ENCODE measurements around the gene NDUFA13. TPM values are rescaled to one million over a fixed set of nuclear protein-coding genes. Genes with fewer than 3 reads are reported as not detected.

Gene NDUFA13
- total RNA-seq, 1 experiment from 2014 or later: 203 TPM

DNA sequence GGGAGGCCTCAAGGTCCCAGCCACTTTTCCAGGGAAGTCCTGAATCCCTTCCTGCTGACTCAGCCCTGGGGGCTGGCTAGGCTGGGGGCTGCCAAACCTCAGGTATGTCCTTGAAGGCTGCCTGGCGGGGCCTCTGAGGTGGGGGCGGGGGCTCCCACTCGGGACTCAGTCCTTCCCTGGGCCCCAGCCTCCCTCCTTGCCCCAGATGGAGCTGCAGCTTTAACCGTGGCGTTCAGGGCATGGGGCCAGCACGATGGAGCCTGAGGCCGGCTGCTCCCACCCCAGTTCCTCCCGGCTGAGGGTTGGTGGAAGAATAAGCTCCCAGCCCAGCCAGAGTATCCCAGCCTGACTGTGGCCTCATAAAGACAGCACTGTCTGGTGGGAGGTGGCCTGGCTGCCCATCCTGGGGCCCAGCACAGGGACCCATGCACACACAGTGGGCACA is 34.5 kb downstream of the NDUFA13 start:
- H3K4me3 ChIP-seq: no peak overlapping the region
- H3K36me3 ChIP-seq (ENCODE audit: low read depth): no peaks in the 10 kb centered on the region
- POLR2A ChIA-PET (ENCODE audit: unreplicated experiment): no interaction called here
- no peak overlapping the region for H2AFZ ChIP-seq
- no peak overlapping the region for H3K27ac ChIP-seq
- H3K4me2 ChIP-seq: no peak overlapping the region
- CTCF ChIA-PET: no interaction called here
- peaks cover 22% of the 10 kb centered on the region for H3F3A ChIP-seq (ENCODE audit: insufficient read depth, low read depth)
- H3K4me1 ChIP-seq (replicated peaks; ENCODE audit: insufficient read depth): peaks cover 11% of the 10 kb centered on the region
- no peaks in the 10 kb centered on the region for H3K79me2 ChIP-seq (ENCODE audit: low read depth)
- no peak for DNase-seq
- no peaks in the 10 kb centered on the region for H4K20me1 ChIP-seq (ENCODE audit: insufficient read depth)
- no peaks in the 10 kb centered on the region for H3K27me3 ChIP-seq (ENCODE audit: insufficient read depth, low read depth)
- intact Hi-C loops (cut with micrococcal nuclease; ENCODE audit: unreplicated experiment): loop anchor here (5.0 kb wide), 1 partner anchor 92 kb away; the partner anchor contains the start of gene GMIP
- BruUV-seq (replicated peaks): no TSS peak
- no peaks in the 10 kb centered on the region for H3K9me2 ChIP-seq (ENCODE audit: insufficient read depth)
- H3K9me3 ChIP-seq (ENCODE audit: insufficient read depth, low read depth): no peaks in the 10 kb centered on the region
- TF ChIP-seq, protein P1, sequence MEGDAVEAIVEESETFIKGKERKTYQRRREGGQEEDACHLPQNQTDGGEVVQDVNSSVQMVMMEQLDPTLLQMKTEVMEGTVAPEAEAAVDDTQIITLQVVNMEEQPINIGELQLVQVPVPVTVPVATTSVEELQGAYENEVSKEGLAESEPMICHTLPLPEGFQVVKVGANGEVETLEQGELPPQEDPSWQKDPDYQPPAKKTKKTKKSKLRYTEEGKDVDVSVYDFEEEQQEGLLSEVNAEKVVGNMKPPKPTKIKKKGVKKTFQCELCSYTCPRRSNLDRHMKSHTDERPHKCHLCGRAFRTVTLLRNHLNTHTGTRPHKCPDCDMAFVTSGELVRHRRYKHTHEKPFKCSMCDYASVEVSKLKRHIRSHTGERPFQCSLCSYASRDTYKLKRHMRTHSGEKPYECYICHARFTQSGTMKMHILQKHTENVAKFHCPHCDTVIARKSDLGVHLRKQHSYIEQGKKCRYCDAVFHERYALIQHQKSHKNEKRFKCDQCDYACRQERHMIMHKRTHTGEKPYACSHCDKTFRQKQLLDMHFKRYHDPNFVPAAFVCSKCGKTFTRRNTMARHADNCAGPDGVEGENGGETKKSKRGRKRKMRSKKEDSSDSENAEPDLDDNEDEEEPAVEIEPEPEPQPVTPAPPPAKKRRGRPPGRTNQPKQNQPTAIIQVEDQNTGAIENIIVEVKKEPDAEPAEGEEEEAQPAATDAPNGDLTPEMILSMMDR (conservative IDR thresholded peaks at IDR 0.05): no peak
- no peak for TF ChIP-seq EZH2 (IDR thresholded peaks at IDR 0.05; ENCODE audit: low read depth)

DNA sequence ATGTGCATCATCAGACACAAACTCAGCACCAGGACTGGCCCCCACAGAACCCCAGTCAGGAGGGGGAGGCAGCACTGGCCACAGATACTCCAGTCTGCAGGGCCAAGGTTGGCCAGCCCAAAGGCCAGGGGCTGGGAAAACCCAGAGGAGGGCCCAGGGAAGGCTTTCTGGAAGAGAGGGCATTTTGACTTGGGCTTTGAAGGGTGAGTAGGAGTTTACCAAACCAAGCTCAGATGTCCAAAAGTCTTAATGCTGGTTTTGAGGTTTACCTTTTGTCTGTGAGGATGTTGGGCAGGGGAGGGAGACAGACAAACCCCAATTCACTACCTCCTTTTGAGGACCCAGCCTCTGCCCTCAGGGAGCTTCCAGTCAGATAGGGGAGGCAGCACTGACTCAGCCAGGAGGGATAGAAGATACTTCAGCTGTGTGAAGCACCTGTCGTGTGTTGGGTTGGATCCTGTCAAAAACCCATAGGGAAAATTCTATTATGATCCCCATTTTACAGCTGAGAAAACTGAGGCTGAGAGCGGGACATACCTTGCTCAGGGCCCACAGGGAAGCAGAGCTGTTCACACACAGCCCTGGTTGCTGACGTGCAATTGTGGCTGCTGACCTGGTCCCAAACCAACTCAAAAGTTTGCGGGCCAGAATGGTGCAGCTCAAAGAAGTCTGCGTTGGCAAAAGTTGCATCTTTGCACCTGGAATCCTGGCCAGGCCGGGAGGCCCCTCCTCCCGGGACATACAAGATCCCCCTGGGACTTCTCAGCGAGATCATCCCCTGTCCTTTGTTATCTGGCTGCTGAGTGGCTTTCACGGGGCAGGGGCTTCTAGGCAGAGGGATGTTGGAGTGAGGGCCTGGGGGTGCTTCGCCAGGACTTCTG is 35.2 kb downstream of the NDUFA13 start:
- CTCF ChIA-PET: interaction anchor here (0.9 kb wide), 1 partner anchor 77 kb away, joined by 3 read pairs; the partner anchor contains the start of gene LPAR2

DNA sequence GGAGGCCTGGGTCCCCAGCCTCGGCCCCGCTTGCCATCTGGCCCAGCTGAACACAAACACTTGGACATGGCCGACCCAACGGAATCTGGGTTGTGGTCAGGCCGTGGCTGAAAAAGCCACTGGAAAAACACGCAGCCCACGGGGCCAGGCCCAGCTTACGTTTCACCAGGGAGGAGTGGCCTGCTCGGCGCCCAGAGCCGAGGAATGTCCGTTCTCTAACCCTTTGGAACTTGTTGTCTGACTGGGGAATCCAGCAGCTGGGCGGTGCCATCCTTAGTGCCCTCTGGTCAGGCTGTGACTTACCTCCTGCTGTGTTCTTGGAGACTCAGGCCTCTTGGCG is 35.8 kb downstream of the NDUFA13 start:
- intact Hi-C loops (cut with micrococcal nuclease; ENCODE audit: unreplicated experiment): loop anchor here (5.0 kb wide), 1 partner anchor 90 kb away; the partner anchor contains the start of gene GMIP
- no peak overlapping the region for H2AFZ ChIP-seq
- H4K20me1 ChIP-seq (ENCODE audit: insufficient read depth): no peaks in the 10 kb centered on the region
- BruUV-seq (replicated peaks): no TSS peak
- no peaks in the 10 kb centered on the region for H3K9me3 ChIP-seq (ENCODE audit: insufficient read depth, low read depth)
- no peaks in the 10 kb centered on the region for H3K9me2 ChIP-seq (ENCODE audit: insufficient read depth)
- no peak overlapping the region for H3K4me3 ChIP-seq
- peaks cover 3% of the 10 kb centered on the region; the same call in 1 of the 2 replicates for H3K4me1 ChIP-seq (replicated peaks; ENCODE audit: insufficient read depth)
- POLR2A ChIA-PET (ENCODE audit: unreplicated experiment): no interaction called here
- TF ChIP-seq, protein P1 (conservative IDR thresholded peaks at IDR 0.05): no peak
- TF ChIP-seq EZH2 (IDR thresholded peaks at IDR 0.05; ENCODE audit: low read depth): no peak
- peaks cover 22% of the 10 kb centered on the region for H3F3A ChIP-seq (ENCODE audit: insufficient read depth, low read depth)
- no peak overlapping the region for H3K4me2 ChIP-seq
- DNase-seq: peak in 1 of 2 experiments; percentile 29
- CTCF ChIA-PET: interaction anchor here (0.9 kb wide), 1 partner anchor 77 kb away, joined by 3 read pairs; the partner anchor contains the start of gene LPAR2
- H3K79me2 ChIP-seq (ENCODE audit: low read depth): no peaks in the 10 kb centered on the region
- no peak overlapping the region for H3K27ac ChIP-seq
- H3K36me3 ChIP-seq (ENCODE audit: low read depth): no peaks in the 10 kb centered on the region
- no peaks in the 10 kb centered on the region for H3K27me3 ChIP-seq (ENCODE audit: insufficient read depth, low read depth)

More for the DNA sequence above, 35.2 kb downstream of the NDUFA13 start:
- H3K4me2 ChIP-seq: no peak overlapping the region
- H3F3A ChIP-seq (ENCODE audit: insufficient read depth, low read depth): peaks cover 22% of the 10 kb centered on the region
- DNase-seq: no peak
- no peaks in the 10 kb centered on the region for H3K9me2 ChIP-seq (ENCODE audit: insufficient read depth)
- POLR2A ChIA-PET (ENCODE audit: unreplicated experiment): no interaction called here
- peaks cover 9% of the 10 kb centered on the region for H3K4me1 ChIP-seq (replicated peaks; ENCODE audit: insufficient read depth)
- no peak overlapping the region for H3K27ac ChIP-seq
- no peaks in the 10 kb centered on the region for H4K20me1 ChIP-seq (ENCODE audit: insufficient read depth)
- no peaks in the 10 kb centered on the region for H3K27me3 ChIP-seq (ENCODE audit: insufficient read depth, low read depth)
- H2AFZ ChIP-seq: no peak overlapping the region
- no peaks in the 10 kb centered on the region for H3K36me3 ChIP-seq (ENCODE audit: low read depth)
- no peaks in the 10 kb centered on the region for H3K79me2 ChIP-seq (ENCODE audit: low read depth)
- no peak overlapping the region for H3K4me3 ChIP-seq
- no TSS peak for BruUV-seq (replicated peaks)
- TF ChIP-seq, protein P1 (conservative IDR thresholded peaks at IDR 0.05): no peak
- no peak for TF ChIP-seq EZH2 (IDR thresholded peaks at IDR 0.05; ENCODE audit: low read depth)
- H3K9me3 ChIP-seq (ENCODE audit: insufficient read depth, low read depth): no peaks in the 10 kb centered on the region
- intact Hi-C loops (cut with micrococcal nuclease; ENCODE audit: unreplicated experiment): loop anchor here (5.0 kb wide), 1 partner anchor 91 kb away; the partner anchor contains the start of gene GMIP
